ENCODE results near the gene ACOT4.
"Not testable (repeated sequence)": the region's sequence is repeated elsewhere in the genome, so short reads cannot be mapped to it uniquely, and the experiment has no call there.

ACOT4 gene, protein sequence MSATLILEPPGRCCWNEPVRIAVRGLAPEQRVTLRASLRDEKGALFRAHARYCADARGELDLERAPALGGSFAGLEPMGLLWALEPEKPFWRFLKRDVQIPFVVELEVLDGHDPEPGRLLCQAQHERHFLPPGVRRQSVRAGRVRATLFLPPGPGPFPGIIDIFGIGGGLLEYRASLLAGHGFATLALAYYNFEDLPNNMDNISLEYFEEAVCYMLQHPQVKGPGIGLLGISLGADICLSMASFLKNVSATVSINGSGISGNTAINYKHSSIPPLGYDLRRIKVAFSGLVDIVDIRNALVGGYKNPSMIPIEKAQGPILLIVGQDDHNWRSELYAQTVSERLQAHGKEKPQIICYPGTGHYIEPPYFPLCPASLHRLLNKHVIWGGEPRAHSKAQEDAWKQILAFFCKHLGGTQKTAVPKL

DNA sequence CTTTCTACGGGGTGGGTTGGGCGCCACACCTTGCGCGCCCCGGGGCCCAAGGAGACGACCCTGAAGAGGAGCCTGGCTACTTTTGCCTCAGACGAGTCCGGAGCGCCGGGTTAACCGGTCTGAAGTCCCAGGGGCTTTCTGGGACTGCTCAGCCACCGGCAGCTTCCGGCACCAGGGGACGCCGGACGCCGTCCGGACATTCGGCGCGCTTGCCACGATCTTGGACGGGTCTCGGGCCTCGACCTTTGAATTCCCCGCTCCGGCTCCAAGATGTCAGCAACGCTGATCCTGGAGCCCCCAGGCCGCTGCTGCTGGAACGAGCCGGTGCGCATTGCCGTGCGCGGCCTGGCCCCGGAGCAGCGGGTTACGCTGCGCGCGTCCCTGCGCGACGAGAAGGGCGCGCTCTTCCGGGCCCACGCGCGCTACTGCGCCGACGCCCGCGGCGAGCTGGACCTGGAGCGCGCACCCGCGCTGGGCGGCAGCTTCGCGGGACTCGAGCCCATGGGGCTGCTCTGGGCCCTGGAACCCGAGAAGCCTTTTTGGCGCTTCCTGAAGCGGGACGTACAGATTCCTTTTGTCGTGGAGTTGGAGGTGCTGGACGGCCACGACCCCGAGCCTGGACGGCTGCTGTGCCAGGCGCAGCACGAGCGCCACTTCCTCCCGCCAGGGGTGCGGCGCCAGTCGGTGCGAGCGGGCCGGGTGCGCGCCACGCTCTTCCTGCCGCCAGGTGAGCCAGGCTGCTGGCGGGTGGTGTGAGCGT lies at the start of gene ACOT4:
TSS of gene ACOT4 (plus strand) at position 184 of the 760 bp plus-strand sequence. CDS start at position 271, 87 bp downstream.
- peak within 1 kb of the TSS; percentile 62 for H3K4me3 ChIP-seq (ENCODE audit: low read depth, low read length)
- no peak for TF ChIP-seq CTCF (conservative IDR thresholded peaks at IDR 0.05; ENCODE audit: low read depth, low read length)
- peak; percentile 37 for DNase-seq (ENCODE audit: low read depth)

DNA sequence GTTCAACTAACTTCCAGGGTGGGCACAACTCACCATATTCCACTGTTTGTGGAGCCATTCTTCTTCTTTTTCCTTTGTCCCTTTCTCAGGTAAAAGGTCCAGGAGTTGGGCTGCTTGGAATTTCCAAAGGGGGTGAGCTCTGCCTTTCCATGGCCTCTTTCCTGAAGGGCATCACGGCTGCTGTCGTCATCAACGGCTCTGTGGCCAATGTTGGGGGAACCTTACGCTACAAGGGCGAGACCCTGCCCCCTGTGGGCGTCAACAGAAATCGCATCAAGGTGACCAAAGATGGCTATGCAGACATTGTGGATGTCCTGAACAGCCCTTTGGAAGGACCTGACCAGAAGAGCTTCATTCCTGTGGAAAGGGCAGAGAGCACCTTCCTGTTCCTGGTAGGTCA lies 48.7 kb upstream of the ACOT4 start:
- not testable (repeated sequence) for H3K4me3 ChIP-seq (ENCODE audit: low read depth, low read length); DNase-seq (ENCODE audit: low read depth)

DNA sequence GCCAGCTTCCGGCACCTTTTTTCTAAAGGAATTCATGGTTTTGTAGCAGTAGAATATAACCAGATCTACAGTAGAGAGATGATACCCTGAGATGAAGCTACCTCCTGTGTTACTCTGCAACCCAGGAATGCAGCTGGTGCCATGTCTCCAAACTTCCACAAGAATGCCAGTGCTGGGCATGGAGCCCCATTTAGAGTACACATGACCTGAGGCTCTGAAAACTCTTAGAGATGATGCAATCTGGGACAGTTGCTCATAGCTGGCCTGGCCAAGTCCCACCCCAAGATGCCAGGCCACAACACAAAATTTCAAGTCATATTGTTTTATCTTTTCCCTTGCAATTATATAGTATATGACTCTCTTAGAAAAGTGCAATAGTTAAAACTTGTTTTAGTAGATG lies 46.3 kb upstream of the ACOT4 start:
- DNase-seq (ENCODE audit: low read depth); H3K4me3 ChIP-seq (ENCODE audit: low read depth, low read length): not testable (repeated sequence)

GRCh38 chr14:73549097-73549496 lies 42.6 kb upstream of the ACOT4 start:
- DNase-seq (ENCODE audit: low read depth); H3K4me3 ChIP-seq (ENCODE audit: low read depth, low read length): not testable (repeated sequence)

DNA sequence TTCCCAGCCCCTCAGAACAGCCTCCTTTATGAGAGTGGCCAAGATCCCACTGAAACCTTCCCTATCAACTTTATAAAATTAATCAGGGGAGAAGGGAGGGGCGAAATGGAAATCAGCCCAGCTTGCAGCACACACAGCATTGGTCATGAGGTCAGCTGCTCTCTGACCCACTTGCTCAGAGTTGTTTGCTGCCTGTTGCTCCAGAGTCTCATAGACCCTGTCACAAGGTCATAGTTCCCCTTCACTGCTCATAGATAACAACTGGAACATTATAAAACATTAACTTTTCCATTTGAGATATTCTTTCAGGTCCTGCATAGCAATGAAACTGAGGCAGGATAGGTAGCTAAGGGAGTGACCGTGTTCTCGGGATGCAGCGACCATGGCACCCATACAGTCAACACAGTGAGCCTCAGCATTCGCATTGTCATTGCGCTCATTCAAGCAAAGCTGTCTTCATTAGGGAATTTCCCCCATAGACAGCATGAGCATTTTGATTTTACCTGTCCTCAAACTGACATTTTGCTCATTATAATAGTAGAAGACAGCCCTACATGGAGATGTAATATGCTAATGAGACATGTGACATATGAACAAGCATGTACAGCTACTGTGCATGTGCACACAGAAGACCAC lies 41.7 kb upstream of the ACOT4 start:
- not testable (repeated sequence) for DNase-seq (ENCODE audit: low read depth); H3K4me3 ChIP-seq (ENCODE audit: low read depth, low read length)

DNA sequence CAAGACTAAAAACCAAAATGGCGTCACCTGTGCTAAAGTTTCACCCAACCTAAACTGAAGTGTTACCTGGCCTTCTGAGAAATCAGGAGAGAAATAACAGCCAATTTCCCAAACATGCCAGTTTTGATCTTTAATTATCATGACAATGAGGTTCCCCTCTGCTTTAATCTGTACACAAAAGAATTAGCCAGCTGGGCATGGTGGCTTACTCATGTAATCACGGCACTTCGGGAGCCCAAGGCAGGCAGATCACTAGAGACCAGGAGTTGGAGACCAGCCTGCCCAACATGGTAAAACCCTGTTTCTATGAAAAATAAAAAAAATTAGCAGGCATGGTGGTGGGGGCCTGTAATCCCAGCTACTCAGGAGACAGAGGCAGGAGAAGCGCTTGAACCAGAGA lies 37.8 kb upstream of the ACOT4 start:
- no peak for DNase-seq (ENCODE audit: low read depth)
- no peak for TF ChIP-seq CTCF (conservative IDR thresholded peaks at IDR 0.05; ENCODE audit: low read depth, low read length)
- no peak overlapping the region for H3K4me3 ChIP-seq (ENCODE audit: low read depth, low read length)

DNA sequence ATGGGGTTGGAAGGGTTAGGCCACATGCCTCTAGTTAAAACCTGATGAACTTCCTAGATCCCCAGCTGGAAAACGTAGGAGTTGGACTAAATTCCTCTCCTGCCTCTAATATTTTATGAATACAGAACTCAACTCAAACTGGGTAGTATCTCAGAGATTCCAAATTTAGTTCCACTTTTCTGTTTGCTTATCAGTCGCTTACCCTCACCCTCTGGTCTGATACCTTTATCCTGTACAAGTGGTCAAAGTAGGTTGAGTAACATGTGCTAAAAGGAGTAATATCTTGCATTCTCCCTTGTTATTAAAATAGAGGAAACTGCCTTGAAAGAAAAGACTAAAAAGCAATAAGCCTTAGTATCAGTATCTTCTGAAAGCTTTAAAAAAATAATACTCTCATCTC lies 34.5 kb upstream of the ACOT4 start:
- H3K4me3 ChIP-seq (ENCODE audit: low read depth, low read length); DNase-seq (ENCODE audit: low read depth): not testable (repeated sequence)

DNA sequence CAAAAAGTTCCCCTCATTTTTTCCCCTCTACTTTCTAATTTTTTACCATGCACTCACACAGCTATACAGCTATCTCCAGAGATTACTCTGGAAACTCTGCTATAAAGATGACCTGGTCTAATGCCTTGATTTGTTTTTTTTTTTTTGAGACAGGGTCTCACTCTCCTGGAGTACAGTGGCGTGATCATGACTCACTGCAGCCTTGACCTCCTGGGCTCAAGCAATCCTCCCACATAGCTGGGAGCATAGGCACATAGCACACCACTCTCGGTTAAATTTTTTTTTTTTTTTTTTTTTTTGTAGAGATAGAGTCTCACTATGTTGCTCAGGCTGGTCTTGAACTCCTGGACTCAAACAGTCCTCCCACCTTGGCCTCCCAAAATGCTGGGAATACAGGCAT lies 33.4 kb upstream of the ACOT4 start:
- not testable (repeated sequence) for DNase-seq (ENCODE audit: low read depth); H3K4me3 ChIP-seq (ENCODE audit: low read depth, low read length)

DNA sequence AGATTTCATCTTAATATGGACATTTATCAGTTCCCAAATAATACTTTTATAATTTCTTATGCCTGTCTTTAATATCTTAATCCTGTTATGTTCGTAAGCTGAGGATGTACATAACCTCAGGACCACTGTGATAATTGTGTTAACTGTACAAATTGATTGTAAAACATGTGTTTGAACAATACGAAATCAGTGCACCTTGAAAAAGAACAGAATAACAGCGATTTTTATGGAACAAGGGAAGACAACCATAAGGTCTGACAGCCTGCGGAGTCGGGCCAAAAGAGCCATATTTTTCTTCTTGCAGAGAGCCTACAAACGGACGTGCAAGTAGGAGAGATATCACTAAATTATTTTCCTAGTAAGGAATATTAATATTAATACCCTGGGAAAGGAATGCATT lies 29.4 kb upstream of the ACOT4 start:
- H3K4me3 ChIP-seq (ENCODE audit: low read depth, low read length); DNase-seq (ENCODE audit: low read depth): not testable (repeated sequence)

DNA sequence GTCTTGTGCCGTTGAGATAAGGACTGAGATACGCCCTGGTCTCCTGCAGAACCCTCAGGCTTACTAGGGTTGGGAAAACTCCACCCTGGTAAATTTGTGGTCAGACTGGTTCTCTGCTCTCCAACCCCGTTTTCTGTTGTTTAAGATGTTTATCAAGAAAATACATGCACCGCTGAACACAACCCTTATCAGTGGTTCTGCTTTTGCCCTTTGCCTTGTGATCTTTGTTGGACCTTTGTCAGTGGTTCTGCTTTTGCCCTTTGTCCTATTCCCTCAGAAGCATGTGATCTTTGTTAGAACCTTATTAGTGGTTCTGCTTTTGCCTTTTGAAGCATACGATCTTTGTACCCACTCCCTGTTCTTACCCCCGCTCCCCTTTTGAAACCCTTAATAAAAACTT lies 29.0 kb upstream of the ACOT4 start:
- DNase-seq (ENCODE audit: low read depth); H3K4me3 ChIP-seq (ENCODE audit: low read depth, low read length): not testable (repeated sequence)

- H3K4me3 ChIP-seq (ENCODE audit: low read depth, low read length) = not testable (repeated sequence)
Observed at GRCh38 chr14:73566431-73566830, 25.2 kb upstream of the ACOT4 start.

DNA sequence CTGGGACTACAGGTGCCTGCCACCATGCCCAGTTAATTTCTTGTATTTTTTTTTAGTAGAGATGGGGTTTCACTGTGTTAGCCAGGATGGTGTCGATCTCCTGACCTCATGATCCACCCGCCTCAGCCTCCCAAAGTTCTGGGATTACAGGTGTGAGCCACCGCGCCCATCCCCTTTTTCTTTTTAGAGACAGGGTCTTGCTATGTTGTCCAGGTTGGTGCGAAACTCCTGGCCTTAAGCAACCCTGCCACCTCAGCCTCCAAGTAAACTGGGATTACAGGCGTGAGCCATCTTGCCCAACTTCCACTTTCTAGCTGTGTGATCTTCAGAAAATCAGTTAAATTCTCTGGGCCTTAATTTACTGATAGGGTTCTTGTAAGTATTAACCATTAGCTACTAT lies 24.7 kb upstream of the ACOT4 start:
- not testable (repeated sequence) for DNase-seq (ENCODE audit: low read depth); H3K4me3 ChIP-seq (ENCODE audit: low read depth, low read length)

More at GRCh38 chr14:73566431-73566830, 25.2 kb upstream of the ACOT4 start:
- DNase-seq (ENCODE audit: low read depth) = not testable (repeated sequence)

All from choroid plexus epithelial cell (primary cell).